HK-2 (cell line): ENCODE data around the gene TEX261.
"Not testable (repeated sequence)": the region's sequence is repeated elsewhere in the genome, so short reads cannot be mapped to it uniquely, and the experiment has no call there.

ENCODE experiments used
- DNase-seq: peaks from one replicate; pipeline ENCODE4 v3.0.0-alpha.2; 2018; ENCODE audit not compliant: unreplicated experiment

Gene TEX261

GRCh38 chr2:71000780-71001591, 6.3 kb upstream of the TEX261 start:
- peak; percentile 76 for DNase-seq

GRCh38 chr2:70999931-71000330, 5.3 kb upstream of the TEX261 start:
- DNase-seq, result not testable (repeated sequence)

- DNase-seq, result no peak
These were observed 4.7 kb upstream of the TEX261 start for GRCh38 chr2:70999362-70999761.

GRCh38 chr2:70998885-70999284, 4.2 kb upstream of the TEX261 start:
- not testable (repeated sequence) for DNase-seq

- peak; percentile 34 for DNase-seq
These were observed 705 bp upstream of the TEX261 start for GRCh38 chr2:70995426-70995729.

- peak; percentile 26 for DNase-seq
These were observed 519 bp downstream of the TEX261 start for GRCh38 chr2:70994009-70994698.

GRCh38 chr2:70992945-70993853, 1.5 kb downstream of the TEX261 start:
- no peak for DNase-seq

GRCh38 chr2:70991742-70992141, 2.9 kb downstream of the TEX261 start:
- DNase-seq, result no peak

GRCh38 chr2:70991142-70991541, 3.5 kb downstream of the TEX261 start:
- no peak for DNase-seq

GRCh38 chr2:70990216-70990615, 4.5 kb downstream of the TEX261 start:
- DNase-seq, result no peak

GRCh38 chr2:70988726-70989648, 5.7 kb downstream of the TEX261 start:
- DNase-seq, result no peak

- DNase-seq, result no peak
These were observed 6.5 kb downstream of the TEX261 start for GRCh38 chr2:70988151-70988550.

- DNase-seq, result no peak
These were observed 7.3 kb downstream of the TEX261 start for GRCh38 chr2:70987386-70987785.

- DNase-seq, result no peak
These were observed 8.0 kb downstream of the TEX261 start for GRCh38 chr2:70986499-70987189.

- DNase-seq, result no peak
These were observed 8.7 kb downstream of the TEX261 start for GRCh38 chr2:70985956-70986355.

- no peak for DNase-seq
These were observed 9.4 kb downstream of the TEX261 start for GRCh38 chr2:70985283-70985688.

GRCh38 chr2:70984576-70985282, 9.9 kb downstream of the TEX261 start:
- no peak for DNase-seq

GRCh38 chr2:70984228-70984575, 10.5 kb downstream of the TEX261 start:
- DNase-seq, result no peak

GRCh38 chr2:70983506-70984227, 11.0 kb downstream of the TEX261 start:
- no peak for DNase-seq
